CD4-positive, CD25-positive, alpha-beta regulatory T cell (primary cell): Measurements from ENCODE around the gene FAM81A. TPM values are rescaled to one million over a fixed set of nuclear protein-coding genes. Genes with fewer than 3 reads are reported as not detected.

Experiments
- ATAC-seq, 2 donors: fragments of 150-1000 bp; cut with Tn5 transposase; one replicate each; pipeline ENCODE4 v1.10.0; 2021; ENCODE audit warnings: low read depth in 2 of 2, moderate number of reproducible peaks in 2 of 2, moderate library complexity in 1 of 2
- DNase-seq, 3 donors: peaks; one replicate each; pipeline versions ENCODE4 v3.0.0 to v3.0.0-alpha.2; 2012 to 2022; ENCODE audit warnings: mixed read lengths in 1 of 3
- H3K27ac ChIP-seq: one replicate; pipeline ENCODE4 v1.7.0; 2013; ENCODE audit warnings: mild to moderate bottlenecking, low read length; ENCODE audit not compliant: insufficient read depth, poor library complexity, severe bottlenecking
- H3K27me3 ChIP-seq: one replicate; pipeline ENCODE4 v1.7.0; 2013; ENCODE audit warnings: low read length; ENCODE audit not compliant: control insufficient read depth, insufficient read depth
- H3K36me3 ChIP-seq: one replicate; pipeline ENCODE4 v1.7.0; 2013; ENCODE audit warnings: mild to moderate bottlenecking, low read length, moderate library complexity; ENCODE audit not compliant: control insufficient read depth, insufficient read depth
- H3K4me1 ChIP-seq: 2 replicates; pipeline ENCODE4 v1.7.0; 2013; ENCODE audit warnings: mild to moderate bottlenecking, low read length; ENCODE audit not compliant: insufficient read depth, control insufficient read depth, poor library complexity, severe bottlenecking
- H3K4me3 ChIP-seq: one replicate; pipeline ENCODE4 v1.7.0; 2013; ENCODE audit warnings: low read depth, mild to moderate bottlenecking, low read length, moderate library complexity
- H3K9me3 ChIP-seq, 2 experiments: 1 replicate in 1 of 2; 2 replicates in 1 of 2; pipeline ENCODE4 v1.7.0; 2013; ENCODE audit warnings: low read length in 2 of 2, mild to moderate bottlenecking in 1 of 2, moderate library complexity in 1 of 2; ENCODE audit not compliant: control insufficient read depth in 2 of 2
- H3K27ac Mint-ChIP-seq, 3 donors: one replicate each; pipeline ENCODE4 v1.8.0; 2020 to 2022; ENCODE audit warnings: mild to moderate bottlenecking in 3 of 3, mixed read lengths in 3 of 3, moderate library complexity in 2 of 3
- H3K27me3 Mint-ChIP-seq: one replicate; pipeline ENCODE4 v1.8.0; 2022; ENCODE audit warnings: mild to moderate bottlenecking, mixed read lengths
- H3K36me3 Mint-ChIP-seq: one replicate; pipeline ENCODE4 v1.8.0; 2020; ENCODE audit warnings: mixed read lengths
- H3K4me1 Mint-ChIP-seq, 4 donors: one replicate each; pipeline ENCODE4 v1.8.0; 2020 to 2022; ENCODE audit warnings: mixed read lengths in 4 of 4, mild to moderate bottlenecking in 1 of 4
- H3K4me3 Mint-ChIP-seq, 4 donors: one replicate each; pipeline ENCODE4 v1.8.0; 2020 to 2022; ENCODE audit warnings: mild to moderate bottlenecking in 4 of 4, mixed read lengths in 4 of 4, moderate library complexity in 3 of 4
- H3K9me3 Mint-ChIP-seq, 7 donors: one replicate each; pipeline ENCODE4 v1.8.0; 2020 to 2022; ENCODE audit warnings: mixed read lengths in 7 of 7, mild to moderate bottlenecking in 3 of 7, moderate library complexity in 2 of 7
- polyA plus RNA-seq, 4 donors: library from polyadenylated mRNA; unstranded; fragments of 300-500 nt; fragmentation: Illumina TruSeq; gene quantifications; one replicate each; pipeline ENCODE4 v1.2.3, GENCODE V29; 2021
- total RNA-seq: library from RNA; stranded (reverse); gene quantifications from one replicate; pipeline ENCODE4 v1.2.3, GENCODE V29; 2022

The FAM81A gene
- total and polyA plus RNA-seq, 5 donors from 2014 or later = not detected

- H3K27me3 ChIP-seq = no peaks in the 10 kb centered on the region
- no peak overlapping the region for H3K27ac ChIP-seq
- no peaks in the 10 kb centered on the region for H3K9me3 ChIP-seq
- H3K4me1 ChIP-seq = peaks cover 4% of the 10 kb centered on the region
- H3K9me3 Mint-ChIP-seq = peaks cover 0 to 1% (median 0%) of the 10 kb centered on the region in 7 donors
- H3K36me3 ChIP-seq = no peaks in the 10 kb centered on the region
- no peak overlapping the region for H3K4me3 ChIP-seq
- H3K27ac Mint-ChIP-seq = no peak overlapping the region
- DNase-seq (no peak), ATAC-seq (no peak)
- no peak overlapping the region for H3K4me3 Mint-ChIP-seq
- no peaks in the 10 kb centered on the region for H3K36me3 Mint-ChIP-seq
- peaks cover 9% of the 10 kb centered on the region for H3K27me3 Mint-ChIP-seq
- peaks cover 0 to 4% (median 1%) of the 10 kb centered on the region in 4 donors for H3K4me1 Mint-ChIP-seq
Observed at GRCh38 chr15:59537403-59537802, 99.4 kb downstream of the FAM81A start.

DNA sequence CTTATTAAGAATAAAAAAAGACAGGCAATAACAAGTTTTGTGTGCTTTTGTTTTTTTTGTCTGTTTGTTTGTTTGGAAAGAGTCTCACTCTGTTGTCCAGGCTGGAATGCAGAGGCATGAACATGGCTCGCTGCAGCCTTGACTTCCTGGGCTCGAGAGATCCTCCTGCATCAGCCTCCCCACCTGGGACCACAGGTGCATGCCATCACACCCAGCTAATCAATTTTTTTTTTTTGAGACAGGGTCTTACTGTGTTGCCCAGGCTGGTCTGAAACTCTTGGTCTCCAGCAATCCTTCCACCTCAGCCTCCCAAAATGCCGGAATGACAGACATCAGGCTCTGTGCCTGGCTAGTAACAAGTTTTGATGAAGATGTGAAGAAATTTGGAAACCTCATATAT lies 100.5 kb downstream of the FAM81A start:
- DNase-seq = no peak
- Histone ChIP-seq H3K9me3 (no peaks in the 10 kb centered on the region), H3K4me1 (no peaks in the 10 kb centered on the region), H3K27me3 (no peaks in the 10 kb centered on the region), H3K36me3 (no peaks in the 10 kb centered on the region), H3K27ac (no peak overlapping the region), H3K4me3 (no peak overlapping the region)
- Mint-ChIP-seq H3K27me3 (peaks cover 12% of the 10 kb centered on the region), H3K9me3 (peaks cover 0 to 1% (median 0%) of the 10 kb centered on the region in 7 donors), H3K4me3 (no peak overlapping the region), H3K4me1 (peaks cover 0 to 4% (median 1%) of the 10 kb centered on the region in 4 donors), H3K27ac (no peak overlapping the region), H3K36me3 (no peaks in the 10 kb centered on the region)
- ATAC-seq = no peak

DNA sequence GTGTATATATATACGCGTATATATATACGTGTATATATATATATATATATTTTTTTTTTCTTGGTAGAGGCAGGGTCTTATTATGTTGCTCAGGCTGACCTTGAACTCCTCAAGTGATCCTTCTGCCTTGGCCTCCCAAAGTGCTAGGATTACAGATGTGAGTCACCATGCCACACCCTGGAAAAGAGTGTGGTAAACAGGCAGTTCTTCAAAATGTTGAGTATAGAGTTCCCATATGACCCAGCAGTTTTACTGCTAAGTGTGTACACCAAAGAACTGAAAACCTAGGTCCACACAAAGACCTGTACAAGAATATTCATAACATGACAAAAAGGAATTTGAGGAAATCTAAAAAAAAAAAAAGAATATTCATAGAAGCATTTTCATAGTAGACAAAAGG lies 101.8 kb downstream of the FAM81A start:
- no peak for DNase-seq
- Histone ChIP-seq H3K27ac (no peak overlapping the region), H3K36me3 (no peaks in the 10 kb centered on the region), H3K9me3 (no peaks in the 10 kb centered on the region), H3K27me3 (no peaks in the 10 kb centered on the region), H3K4me1 (no peaks in the 10 kb centered on the region), H3K4me3 (no peak overlapping the region)
- Mint-ChIP-seq H3K4me3 (no peak overlapping the region), H3K4me1 (peaks cover 0 to 9% (median 4%) of the 10 kb centered on the region in 4 donors), H3K27me3 (peaks cover 14% of the 10 kb centered on the region), H3K27ac (no peak overlapping the region), H3K9me3 (peaks cover 0 to 1% (median 0%) of the 10 kb centered on the region in 7 donors), H3K36me3 (no peaks in the 10 kb centered on the region)
- ATAC-seq = no peak

DNA sequence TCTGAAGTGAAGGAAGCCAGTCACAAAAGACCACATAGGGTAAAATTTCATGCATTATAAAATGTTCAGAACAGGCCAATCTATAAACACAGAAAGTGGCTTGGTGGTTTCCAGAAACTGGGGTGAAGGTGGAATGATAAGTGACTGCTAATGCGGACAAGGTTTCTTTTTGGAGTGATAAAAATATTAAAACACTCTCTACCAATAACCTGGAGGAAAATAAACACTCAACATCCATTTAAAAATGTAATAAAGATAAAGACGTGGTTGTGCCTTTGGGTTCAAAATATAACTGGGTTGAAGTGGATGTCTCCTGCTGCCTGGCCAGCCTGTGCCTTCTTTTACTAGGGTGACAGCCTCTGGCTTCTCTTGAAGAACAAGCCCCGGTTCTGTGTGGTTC lies 102.7 kb downstream of the FAM81A start:
- Mint-ChIP-seq H3K9me3 (peaks cover 0 to 1% (median 0%) of the 10 kb centered on the region in 7 donors), H3K27ac (no peak overlapping the region), H3K4me1 (peaks cover 0 to 9% (median 4%) of the 10 kb centered on the region in 4 donors), H3K36me3 (no peaks in the 10 kb centered on the region), H3K4me3 (no peak overlapping the region), H3K27me3 (peaks cover 11% of the 10 kb centered on the region)
- H3K4me3 ChIP-seq = no peak overlapping the region
- DNase-seq (no peak), ATAC-seq (no peak)
- H3K27me3 ChIP-seq = no peaks in the 10 kb centered on the region
- H3K9me3 ChIP-seq = no peaks in the 10 kb centered on the region
- H3K27ac ChIP-seq = no peak overlapping the region
- H3K4me1 ChIP-seq = no peaks in the 10 kb centered on the region
- H3K36me3 ChIP-seq = no peaks in the 10 kb centered on the region

DNA sequence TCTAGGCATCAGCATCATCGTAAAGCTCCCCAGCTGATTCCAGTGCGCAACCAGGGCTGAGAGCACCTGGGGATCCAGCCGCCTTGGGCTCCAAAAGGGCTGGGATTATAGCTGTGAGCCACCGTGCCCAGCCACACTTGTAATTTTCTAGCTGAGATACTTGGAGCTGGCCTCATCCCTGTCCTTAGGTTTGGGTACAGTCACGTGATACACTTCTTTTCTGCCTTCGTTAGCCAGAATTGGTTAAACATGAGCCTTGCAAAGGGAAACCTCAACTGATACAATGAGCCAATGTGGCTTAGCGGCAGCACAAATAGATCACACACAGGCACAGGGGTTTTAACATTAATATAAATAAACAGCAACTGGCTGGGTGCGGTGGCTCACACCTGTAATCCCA lies 103.8 kb downstream of the FAM81A start:
- no peaks in the 10 kb centered on the region for H3K36me3 ChIP-seq
- no peaks in the 10 kb centered on the region for H3K4me1 ChIP-seq
- no peak overlapping the region for H3K4me3 ChIP-seq
- Mint-ChIP-seq H3K27ac (no peak overlapping the region), H3K9me3 (peaks cover 0 to 2% (median 0%) of the 10 kb centered on the region in 7 donors), H3K36me3 (no peaks in the 10 kb centered on the region), H3K4me3 (no peak overlapping the region), H3K4me1 (peaks cover 0 to 9% (median 4%) of the 10 kb centered on the region in 4 donors), H3K27me3 (peaks cover 14% of the 10 kb centered on the region)
- no peak overlapping the region for H3K27ac ChIP-seq
- H3K27me3 ChIP-seq = no peaks in the 10 kb centered on the region
- no peak for DNase-seq
- no peaks in the 10 kb centered on the region for H3K9me3 ChIP-seq
- ATAC-seq = no peak

GRCh38 chr15:59543721-59544547 lies 105.9 kb downstream of the FAM81A start:
- H3K4me1 Mint-ChIP-seq = peaks cover 0 to 9% (median 4%) of the 10 kb centered on the region in 4 donors
- H3K9me3 Mint-ChIP-seq = peaks cover 0 to 4% (median 0%) of the 10 kb centered on the region in 7 donors
- H3K27me3 Mint-ChIP-seq = peaks cover 20% of the 10 kb centered on the region
- H3K36me3 ChIP-seq = no peaks in the 10 kb centered on the region
- H3K4me3 Mint-ChIP-seq = no peak overlapping the region
- ATAC-seq (peak in 1 of 2 donors; percentile 24), DNase-seq (peak in 1 of 3 donors; percentile 48)
- H3K4me1 ChIP-seq = no peaks in the 10 kb centered on the region
- peak overlapping the region in 1 of 3 donors; percentile 68 for H3K27ac Mint-ChIP-seq
- no peaks in the 10 kb centered on the region for H3K9me3 ChIP-seq
- no peak overlapping the region for H3K27ac ChIP-seq
- H3K4me3 ChIP-seq = no peak overlapping the region
- no peaks in the 10 kb centered on the region for H3K27me3 ChIP-seq
- H3K36me3 Mint-ChIP-seq = no peaks in the 10 kb centered on the region

- no peaks in the 10 kb centered on the region for H3K27me3 ChIP-seq
- H3K36me3 Mint-ChIP-seq = no peaks in the 10 kb centered on the region
- H3K4me1 ChIP-seq = no peaks in the 10 kb centered on the region
- H3K27ac ChIP-seq = no peak overlapping the region
- peaks cover 0 to 4% (median 0%) of the 10 kb centered on the region in 7 donors for H3K9me3 Mint-ChIP-seq
- no peaks in the 10 kb centered on the region for H3K9me3 ChIP-seq
- H3K4me3 Mint-ChIP-seq = no peak overlapping the region
- peaks cover 23% of the 10 kb centered on the region for H3K27me3 Mint-ChIP-seq
- ATAC-seq (no peak), DNase-seq (no peak)
- H3K36me3 ChIP-seq = no peaks in the 10 kb centered on the region
- peaks cover 0 to 9% (median 4%) of the 10 kb centered on the region in 4 donors for H3K4me1 Mint-ChIP-seq
- H3K27ac Mint-ChIP-seq = no peak overlapping the region
- no peak overlapping the region for H3K4me3 ChIP-seq
Observed at GRCh38 chr15:59545573-59545972, 107.6 kb downstream of the FAM81A start.
